GM23338 (cell line): ENCODE data around the gene KCTD15. TPM values are rescaled to one million over a fixed set of nuclear protein-coding genes. Genes with fewer than 3 reads are reported as not detected.

ENCODE experiments used
- ATAC-seq: fragments of 200-7000 bp; cut with Tn5 transposase; 3 replicates; pipeline ENCODE4 v1.9.1; 2020
- DNase-seq: peaks from one replicate; pipeline ENCODE4 v3.0.0-alpha.2; 2015; ENCODE audit warnings: low spot score
- H2AFZ ChIP-seq: fragments of 200-600 bp; sonication (generic); 2 replicates; pipeline ENCODE4 v1.8.0; 2016; ENCODE audit warnings: antibody characterized with exemption, mild to moderate bottlenecking, moderate library complexity
- H3F3A ChIP-seq: fragments of 200-600 bp; sonication (generic); replicated peaks from 2 replicates; pipeline ENCODE4 v1.8.0; 2017; ENCODE audit warnings: antibody characterized with exemption, mixed run types, low read depth
- H3K27ac ChIP-seq: fragments of 200-600 bp; sonication (generic); 2 replicates; pipeline ENCODE4 v1.6.1; 2016; ENCODE audit warnings: low read depth
- H3K27me3 ChIP-seq: fragments of 200-600 bp; sonication (generic); 2 replicates; pipeline ENCODE4 v1.8.0; 2016; ENCODE audit warnings: mild to moderate bottlenecking, mixed run types, moderate library complexity; ENCODE audit not compliant: insufficient read depth
- H3K36me3 ChIP-seq: fragments of 200-600 bp; sonication (generic); 2 replicates; pipeline ENCODE4 v1.8.0; 2016; ENCODE audit warnings: mild to moderate bottlenecking; ENCODE audit not compliant: insufficient read depth
- H3K4me1 ChIP-seq: fragments of 200-600 bp; sonication (generic); 2 replicates; pipeline ENCODE4 v1.8.0; 2016; ENCODE audit warnings: mild to moderate bottlenecking, moderate library complexity; ENCODE audit not compliant: insufficient read depth
- H3K4me2 ChIP-seq: fragments of 200-600 bp; sonication (generic); 2 replicates; pipeline ENCODE4 v1.7.1; 2017; ENCODE audit warnings: mixed run types
- H3K4me3 ChIP-seq: fragments of 200-600 bp; sonication (generic); 2 replicates; pipeline ENCODE4 v1.6.1; 2016; ENCODE audit warnings: mixed run types
- H3K79me2 ChIP-seq: fragments of 200-600 bp; sonication (generic); replicated peaks from 2 replicates; pipeline ENCODE4 v1.8.0; 2017; ENCODE audit warnings: mild to moderate bottlenecking; ENCODE audit not compliant: insufficient read depth
- H3K9me2 ChIP-seq: fragments of 200-600 bp; sonication (generic); 2 replicates; pipeline ENCODE4 v1.8.0; 2017; ENCODE audit not compliant: insufficient read depth
- H4K20me1 ChIP-seq: fragments of 200-600 bp; sonication (generic); replicated peaks from 2 replicates; pipeline ENCODE4 v1.8.0; 2017; ENCODE audit warnings: mild to moderate bottlenecking; ENCODE audit not compliant: insufficient read depth
- H3K27ac Mint-ChIP-seq: 2 replicates; pipeline ENCODE4 v1.8.0; 2020; ENCODE audit warnings: inconsistent platforms, mild to moderate bottlenecking, moderate library complexity, mixed read lengths
- H3K27me3 Mint-ChIP-seq: 3 replicates; pipeline ENCODE4 v1.8.0; 2022; ENCODE audit warnings: low read depth, mild to moderate bottlenecking, moderate library complexity, mixed read lengths, inconsistent platforms; ENCODE audit not compliant: insufficient read depth, poor library complexity
- H3K36me3 Mint-ChIP-seq: 3 replicates; pipeline ENCODE4 v1.8.0; 2021; ENCODE audit warnings: low read depth, mild to moderate bottlenecking, inconsistent platforms, moderate library complexity, mixed read lengths
- H3K4me1 Mint-ChIP-seq: 3 replicates; pipeline ENCODE4 v1.8.0; 2020; ENCODE audit warnings: mild to moderate bottlenecking, inconsistent platforms, mixed read lengths
- H3K4me3 Mint-ChIP-seq: 3 replicates; pipeline ENCODE4 v1.8.0; 2021; ENCODE audit warnings: moderate library complexity, mild to moderate bottlenecking, inconsistent platforms, mixed read lengths
- H3K9me3 Mint-ChIP-seq: 3 replicates; pipeline ENCODE4 v1.8.0; 2020; ENCODE audit warnings: moderate library complexity, mild to moderate bottlenecking, inconsistent platforms, mixed read lengths
- CREB1 ChIP-seq: fragments of 250-450 bp; sonication (Bioruptor Pico); IDR thresholded peaks from 2 replicates; pipeline ENCODE4 v1.5.0; 2020; ENCODE audit warnings: low read depth, mild to moderate bottlenecking, moderate library complexity
- EZH2 ChIP-seq: fragments of 200-600 bp; sonication (generic); IDR thresholded peaks from one replicate; pipeline ENCODE4 v1.8.0; 2017; ENCODE audit warnings: antibody characterized with exemption, mild to moderate bottlenecking, low read depth; ENCODE audit not compliant: unreplicated experiment
- EZH2phosphoT487 ChIP-seq: fragments of 200-600 bp; sonication (generic); IDR thresholded peaks from one replicate; pipeline ENCODE4 v1.8.1; 2018; ENCODE audit warnings: antibody characterized with exemption; ENCODE audit not compliant: unreplicated experiment
- JUNB ChIP-seq: IDR thresholded peaks from one replicate; pipeline ENCODE4 v1.6.1; 2016; ENCODE audit warnings: antibody characterized with exemption; ENCODE audit not compliant: unreplicated experiment
- POLR2AphosphoS5 ChIP-seq: IDR thresholded peaks from 2 replicates; pipeline ENCODE4 v1.6.1; 2016; ENCODE audit warnings: antibody characterized with exemption, low read depth
- ZNF331 ChIP-seq: fragments of 250-450 bp; sonication (Bioruptor Pico); IDR thresholded peaks from 2 replicates; pipeline ENCODE4 v1.5.0; 2020; ENCODE audit warnings: low read depth, mild to moderate bottlenecking, moderate library complexity
- polyA plus RNA-seq: library from polyadenylated mRNA; unstranded; fragments of >200 nt; fragmentation: Nextera tagmentation; extraction: Ambion mirVana; gene quantifications from 2 replicates; pipeline ENCODE4 v1.2.1, GENCODE V29; 2016
- total RNA-seq: library from RNA; depleted of rRNA; stranded (reverse); fragments of >200 nt; shearing (Covaris generic); gene quantifications from 2 replicates; pipeline ENCODE4 v1.2.3, GENCODE V29; 2014
- TF ChIP-seq, protein P1 (sequence below): IDR thresholded peaks from one replicate; pipeline ENCODE4 v1.6.1; 2018; ENCODE audit warnings: antibody characterized with exemption; ENCODE audit not compliant: unreplicated experiment
- TF ChIP-seq, protein P2 (sequence below), 2 experiments: fragments of 200-600 bp in 1 of 2; sonication (generic) in 1 of 2; conservative IDR thresholded peaks; 2 replicates each; pipeline versions ENCODE4 v1.5.1 to v1.6.1; 2016 to 2017; ENCODE audit warnings: antibody characterized with exemption in 2 of 2, low read depth in 2 of 2, mild to moderate bottlenecking in 2 of 2, moderate library complexity in 1 of 2

Gene KCTD15
- total and polyA plus RNA-seq, 2 experiments from 2014 or later, result 5.1 to 60.1 TPM

DNA sequence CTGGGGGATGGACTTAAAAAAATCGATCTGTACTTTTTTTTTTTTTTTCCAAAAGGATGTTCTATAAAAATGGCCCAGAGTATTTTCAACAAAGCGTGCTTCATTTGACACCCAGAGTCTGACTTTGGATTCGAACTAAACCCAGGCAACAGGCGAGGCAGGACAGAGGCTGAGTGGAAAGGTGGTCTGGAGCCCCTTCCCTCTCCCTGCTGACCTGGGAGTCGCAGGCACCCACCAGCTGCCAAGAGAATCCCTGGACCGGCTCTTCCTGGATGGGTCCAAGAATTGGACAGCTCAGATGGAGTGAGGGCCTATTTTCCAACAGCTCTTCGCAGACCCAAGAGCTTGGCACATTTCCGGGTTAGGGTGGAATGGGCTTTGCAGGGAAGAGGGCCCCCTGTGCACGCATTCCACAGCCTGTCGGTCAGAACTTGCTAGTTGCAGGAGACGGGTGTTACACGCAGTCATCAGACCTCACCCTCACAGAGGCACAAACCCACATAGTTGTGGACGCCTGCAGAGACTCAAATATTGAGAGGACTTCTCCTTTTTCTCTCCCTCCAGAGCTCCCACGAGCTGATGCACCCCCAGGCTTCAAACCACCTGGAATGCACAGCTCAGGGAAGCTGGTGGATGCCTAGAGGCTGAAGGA is 15.2 kb downstream of the KCTD15 start:
- Histone ChIP-seq H3F3A (no peaks in the 10 kb centered on the region), H3K4me2 (no peak overlapping the region), H3K9me2 (no peaks in the 10 kb centered on the region), H3K36me3 (peaks cover under 1% of the 10 kb centered on the region), H3K4me1 (no peaks in the 10 kb centered on the region), H4K20me1 (no peaks in the 10 kb centered on the region; the same call in 1 of the 2 replicates), H3K79me2 (no peaks in the 10 kb centered on the region), H2AFZ (no peak overlapping the region), H3K27me3 (no peaks in the 10 kb centered on the region), H3K4me3 (no peak overlapping the region), H3K27ac (no peak overlapping the region)
- Mint-ChIP-seq H3K4me1 (peaks cover 3% of the 10 kb centered on the region; the same call in 2 of the 3 replicates), H3K27me3 (peaks cover 4% of the 10 kb centered on the region), H3K27ac (no peak overlapping the region), H3K36me3 (peaks cover 50% of the 10 kb centered on the region; the same call in 2 of the 3 replicates), H3K4me3 (no peak overlapping the region), H3K9me3 (no peaks in the 10 kb centered on the region)
- no peak for DNase-seq
- no peak for TF ChIP-seq EZH2phosphoT487
- TF ChIP-seq CREB1 (CRISPR knock-in tag), result no peak
- TF ChIP-seq, protein P1, sequence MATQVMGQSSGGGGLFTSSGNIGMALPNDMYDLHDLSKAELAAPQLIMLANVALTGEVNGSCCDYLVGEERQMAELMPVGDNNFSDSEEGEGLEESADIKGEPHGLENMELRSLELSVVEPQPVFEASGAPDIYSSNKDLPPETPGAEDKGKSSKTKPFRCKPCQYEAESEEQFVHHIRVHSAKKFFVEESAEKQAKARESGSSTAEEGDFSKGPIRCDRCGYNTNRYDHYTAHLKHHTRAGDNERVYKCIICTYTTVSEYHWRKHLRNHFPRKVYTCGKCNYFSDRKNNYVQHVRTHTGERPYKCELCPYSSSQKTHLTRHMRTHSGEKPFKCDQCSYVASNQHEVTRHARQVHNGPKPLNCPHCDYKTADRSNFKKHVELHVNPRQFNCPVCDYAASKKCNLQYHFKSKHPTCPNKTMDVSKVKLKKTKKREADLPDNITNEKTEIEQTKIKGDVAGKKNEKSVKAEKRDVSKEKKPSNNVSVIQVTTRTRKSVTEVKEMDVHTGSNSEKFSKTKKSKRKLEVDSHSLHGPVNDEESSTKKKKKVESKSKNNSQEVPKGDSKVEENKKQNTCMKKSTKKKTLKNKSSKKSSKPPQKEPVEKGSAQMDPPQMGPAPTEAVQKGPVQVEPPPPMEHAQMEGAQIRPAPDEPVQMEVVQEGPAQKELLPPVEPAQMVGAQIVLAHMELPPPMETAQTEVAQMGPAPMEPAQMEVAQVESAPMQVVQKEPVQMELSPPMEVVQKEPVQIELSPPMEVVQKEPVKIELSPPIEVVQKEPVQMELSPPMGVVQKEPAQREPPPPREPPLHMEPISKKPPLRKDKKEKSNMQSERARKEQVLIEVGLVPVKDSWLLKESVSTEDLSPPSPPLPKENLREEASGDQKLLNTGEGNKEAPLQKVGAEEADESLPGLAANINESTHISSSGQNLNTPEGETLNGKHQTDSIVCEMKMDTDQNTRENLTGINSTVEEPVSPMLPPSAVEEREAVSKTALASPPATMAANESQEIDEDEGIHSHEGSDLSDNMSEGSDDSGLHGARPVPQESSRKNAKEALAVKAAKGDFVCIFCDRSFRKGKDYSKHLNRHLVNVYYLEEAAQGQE, result no peak
- no peak for TF ChIP-seq JUNB
- no peak for TF ChIP-seq POLR2AphosphoS5
- ATAC-seq, result no peak

DNA sequence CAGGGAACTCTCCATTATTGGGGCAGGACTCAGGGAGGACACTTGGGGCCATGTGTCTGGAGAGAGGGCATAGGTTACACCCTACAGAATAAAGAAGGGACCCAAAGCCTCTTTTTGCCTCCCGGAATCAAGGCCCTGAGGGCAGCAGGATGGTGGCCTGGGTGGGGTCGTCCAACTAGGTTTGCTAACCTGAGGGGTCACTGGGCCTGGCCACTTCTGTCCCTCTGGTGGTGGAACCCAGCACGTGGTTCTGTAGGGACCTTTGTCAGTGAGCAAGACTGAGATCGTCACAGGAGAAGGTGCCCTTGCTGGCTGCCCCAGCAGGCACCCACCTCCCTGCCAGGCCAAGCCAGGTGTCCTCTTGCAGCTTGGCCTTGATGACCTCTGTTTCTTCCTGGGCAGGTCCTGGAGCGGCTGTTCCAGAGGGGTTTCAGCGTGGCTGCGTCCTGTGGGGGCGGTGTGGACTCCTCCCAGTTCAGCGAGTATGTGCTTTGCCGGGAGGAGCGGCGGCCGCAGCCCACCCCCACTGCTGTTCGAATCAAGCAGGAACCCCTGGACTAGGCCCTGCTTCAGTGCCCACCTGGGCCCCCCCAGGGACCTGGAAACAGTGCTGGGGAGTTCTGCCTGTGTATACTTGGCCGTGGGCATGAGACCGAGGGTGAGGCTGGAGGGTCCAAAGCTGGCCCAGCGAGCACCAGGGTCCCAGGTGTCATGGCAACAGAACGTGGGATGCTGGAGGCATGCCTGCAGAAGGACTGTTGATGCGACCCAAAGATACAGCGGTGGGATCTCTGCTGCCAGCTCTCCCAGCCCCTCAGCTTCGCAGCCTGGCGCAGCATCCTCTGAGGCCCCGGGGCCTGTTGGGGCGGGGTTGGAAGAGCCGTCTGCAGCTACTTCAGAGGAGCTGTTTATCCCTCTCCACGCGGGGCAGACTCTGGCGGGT is 16.0 kb downstream of the KCTD15 start:
- H3K79me2 ChIP-seq, result no peaks in the 10 kb centered on the region
- no peak overlapping the region for H2AFZ ChIP-seq
- H3F3A ChIP-seq, result no peaks in the 10 kb centered on the region
- no peaks in the 10 kb centered on the region; the same call in 1 of the 2 replicates for H3K36me3 ChIP-seq
- no peak overlapping the region for H3K27ac ChIP-seq
- H3K27ac Mint-ChIP-seq, result no peak overlapping the region
- DNase-seq (no peak), ATAC-seq (no peak)
- H3K27me3 Mint-ChIP-seq, result peaks cover 4% of the 10 kb centered on the region
- H3K9me3 Mint-ChIP-seq, result no peaks in the 10 kb centered on the region
- no peak for TF ChIP-seq ZNF331 (CRISPR knock-in tag)
- TF ChIP-seq, protein P2, sequence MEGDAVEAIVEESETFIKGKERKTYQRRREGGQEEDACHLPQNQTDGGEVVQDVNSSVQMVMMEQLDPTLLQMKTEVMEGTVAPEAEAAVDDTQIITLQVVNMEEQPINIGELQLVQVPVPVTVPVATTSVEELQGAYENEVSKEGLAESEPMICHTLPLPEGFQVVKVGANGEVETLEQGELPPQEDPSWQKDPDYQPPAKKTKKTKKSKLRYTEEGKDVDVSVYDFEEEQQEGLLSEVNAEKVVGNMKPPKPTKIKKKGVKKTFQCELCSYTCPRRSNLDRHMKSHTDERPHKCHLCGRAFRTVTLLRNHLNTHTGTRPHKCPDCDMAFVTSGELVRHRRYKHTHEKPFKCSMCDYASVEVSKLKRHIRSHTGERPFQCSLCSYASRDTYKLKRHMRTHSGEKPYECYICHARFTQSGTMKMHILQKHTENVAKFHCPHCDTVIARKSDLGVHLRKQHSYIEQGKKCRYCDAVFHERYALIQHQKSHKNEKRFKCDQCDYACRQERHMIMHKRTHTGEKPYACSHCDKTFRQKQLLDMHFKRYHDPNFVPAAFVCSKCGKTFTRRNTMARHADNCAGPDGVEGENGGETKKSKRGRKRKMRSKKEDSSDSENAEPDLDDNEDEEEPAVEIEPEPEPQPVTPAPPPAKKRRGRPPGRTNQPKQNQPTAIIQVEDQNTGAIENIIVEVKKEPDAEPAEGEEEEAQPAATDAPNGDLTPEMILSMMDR (conservative IDR thresholded peaks at IDR 0.05; ENCODE audit: low read depth in 2 of 2), result 0 out of 4 replicates have a peak, but pooled peaks of 1 of the 2 experiments have one; percentile 11
- no peak for TF ChIP-seq EZH2
- H4K20me1 ChIP-seq, result no peaks in the 10 kb centered on the region; the same call in 1 of the 2 replicates
- no peak overlapping the region for H3K4me3 ChIP-seq
- no peak overlapping the region for H3K4me2 ChIP-seq
- no peaks in the 10 kb centered on the region for H3K9me2 ChIP-seq
- H3K36me3 Mint-ChIP-seq, result peaks cover 44% of the 10 kb centered on the region; the same call in 2 of the 3 replicates
- H3K27me3 ChIP-seq, result no peaks in the 10 kb centered on the region
- H3K4me1 ChIP-seq, result no peaks in the 10 kb centered on the region
- H3K4me1 Mint-ChIP-seq, result peaks cover 3% of the 10 kb centered on the region; the same call in 2 of the 3 replicates
- no peak overlapping the region for H3K4me3 Mint-ChIP-seq
